Activated CD4-positive, alpha-beta T cell treated with anti-CD3 and anti-CD28 coated beads for 4 hours (primary cell): ENCODE measurements around the gene YBX3.

Source experiments
- DNase-seq, 2 donors: peaks; one replicate each; pipeline ENCODE4 v3.0.0-alpha.2; 2020

Gene YBX3

GRCh38 chr12:10668526-10668925 lies 54.6 kb downstream of the YBX3 start:
- no peak for DNase-seq

GRCh38 chr12:10667581-10667980 lies 55.5 kb downstream of the YBX3 start:
- DNase-seq, result no peak

- no peak for DNase-seq
These were observed 58.6 kb downstream of the YBX3 start for GRCh38 chr12:10664499-10664898.

- no peak for DNase-seq
These were observed 59.3 kb downstream of the YBX3 start for GRCh38 chr12:10663869-10664268.

- DNase-seq, result no peak
These were observed 61.8 kb downstream of the YBX3 start for GRCh38 chr12:10661338-10661737.

GRCh38 chr12:10654003-10654402 lies 69.1 kb downstream of the YBX3 start:
- no peak for DNase-seq

GRCh38 chr12:10652192-10652591 lies 70.9 kb downstream of the YBX3 start:
- DNase-seq, result no peak
